A549 treated with AZD9567 at 1 μM for 4 hours (cell line): ENCODE data around the gene LRRC27. TPM values are rescaled to one million over a fixed set of nuclear protein-coding genes. Genes with fewer than 3 reads are reported as not detected.

Source experiments
- total RNA-seq: library from RNA; stranded (reverse); fragments of 200-300 nt; extraction: Qiagen RNA extraction; gene quantifications from 5 replicates; pipeline ENCODE4 v1.2.3, GENCODE V29; 2022; ENCODE audit not compliant: insufficient read depth

Gene LRRC27
- 1.3 to 5.9 TPM (median 5.3 TPM) in 5 replicates for total RNA-seq

DNA sequence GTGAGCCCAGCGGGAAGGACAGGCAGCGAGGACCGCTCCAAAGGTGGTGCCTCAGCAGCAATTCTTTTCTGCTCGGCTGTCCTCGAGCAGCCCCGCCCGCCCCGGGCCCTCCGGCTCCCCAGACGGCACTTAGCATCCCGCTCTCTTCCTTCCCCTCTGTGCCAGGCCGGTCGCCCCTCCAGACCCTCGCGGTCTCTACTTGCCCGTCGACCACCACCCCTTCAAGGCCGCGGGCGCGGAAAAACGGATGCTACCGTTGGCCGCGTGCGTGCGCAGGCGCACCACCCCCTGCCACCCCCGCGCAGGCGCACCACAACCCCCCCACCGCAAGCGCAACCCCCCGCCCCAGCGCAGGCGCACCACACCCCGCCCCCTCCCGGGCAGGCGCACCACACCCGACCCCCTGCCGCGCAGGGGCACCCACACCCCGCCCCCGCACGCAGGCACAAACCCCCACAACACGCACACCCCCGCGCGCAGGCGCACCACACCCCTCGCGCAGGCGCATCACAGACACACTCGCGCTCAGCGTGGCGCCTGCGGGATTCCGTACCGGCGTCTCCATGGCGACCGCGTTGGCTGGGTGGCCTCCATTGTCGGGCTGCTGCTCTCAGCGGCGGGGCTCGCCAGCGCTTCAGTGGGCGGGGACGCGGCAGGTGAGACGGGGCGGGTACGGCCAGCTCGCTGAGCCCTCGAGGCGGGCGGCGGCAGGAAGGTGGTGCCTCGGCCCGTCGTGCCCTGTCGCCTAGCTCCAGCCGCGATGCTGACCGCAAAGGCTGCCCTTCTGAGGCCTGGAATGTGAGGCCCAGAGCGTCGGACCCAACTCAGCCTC lies at the start of gene LRRC27:
Gene LRRC27 (plus strand): TSS at position 593 of the 832 bp plus-strand sequence. CDS start 1,332 bp downstream, outside the sequence.

DNA sequence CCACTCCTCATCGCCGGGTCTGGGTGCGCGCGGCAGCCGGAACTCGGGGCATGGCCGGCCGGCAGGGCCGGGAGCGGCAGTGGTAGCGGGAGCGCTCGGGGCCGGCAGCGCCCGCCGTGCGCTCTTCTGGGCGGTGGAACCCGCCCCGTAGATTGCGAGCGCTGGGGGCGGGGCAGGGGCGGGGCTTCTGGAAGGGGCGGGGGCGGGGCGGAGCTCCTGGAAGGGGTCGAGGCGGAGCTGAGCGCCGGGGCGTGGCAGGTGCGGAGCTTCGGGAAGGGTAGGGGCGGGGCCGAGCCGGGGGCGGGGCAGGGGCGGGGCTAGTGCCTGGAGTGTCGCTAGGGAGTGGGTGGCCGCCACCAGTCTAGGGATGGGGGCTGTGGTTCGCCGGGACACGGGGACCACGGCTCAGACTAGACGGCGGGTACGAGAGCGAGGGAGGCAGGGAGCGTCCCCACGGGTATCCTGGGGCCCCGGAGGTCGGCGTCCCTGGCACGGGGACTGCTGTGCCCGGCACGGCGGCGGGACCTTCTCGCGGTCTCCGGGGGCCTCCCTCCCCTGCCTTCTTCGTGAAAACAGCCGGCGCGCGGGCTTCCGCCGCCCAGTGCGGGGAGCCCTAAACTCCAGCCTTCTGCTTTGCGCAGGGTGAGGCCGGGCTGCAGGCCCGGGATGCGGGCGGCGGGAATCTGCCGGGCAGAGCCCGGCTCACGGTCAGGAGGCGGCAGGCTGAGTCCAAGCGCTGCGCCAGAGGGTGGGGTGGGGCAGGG lies 24.0 kb upstream of the LRRC27 start, which contains the start of gene STK32C:
Gene STK32C (minus strand): TSS at position 128 of the 764 bp plus-strand sequence. CDS start 117 bp downstream, at position 11.

DNA sequence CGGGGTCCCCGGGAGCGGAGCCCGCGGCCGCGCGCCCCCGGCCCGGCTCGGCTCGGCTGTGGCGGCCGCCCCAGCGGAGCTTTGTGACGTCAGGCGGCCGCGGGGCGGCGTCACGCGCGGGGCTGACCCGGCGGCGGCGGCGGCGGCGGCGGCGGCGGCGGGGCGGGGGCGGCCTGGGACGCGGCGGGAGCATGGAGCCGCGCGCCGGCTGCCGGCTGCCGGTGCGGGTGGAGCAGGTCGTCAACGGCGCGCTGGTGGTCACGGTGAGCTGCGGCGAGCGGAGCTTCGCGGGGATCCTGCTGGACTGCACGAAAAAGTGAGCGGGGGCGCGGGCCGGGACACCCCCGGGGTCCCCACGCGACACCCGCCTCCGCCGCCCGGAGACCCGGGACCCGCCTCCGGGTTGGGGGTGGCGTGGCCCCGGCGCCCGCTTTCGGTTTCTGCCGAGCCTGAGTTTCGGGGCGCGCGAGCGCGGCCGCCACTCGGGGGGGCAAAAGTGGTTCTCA lies 65.1 kb downstream of the LRRC27 start, which contains the start of gene PWWP2B:
Gene PWWP2B (plus strand): TSS at position 165 of the 506 bp plus-strand sequence. CDS start 27 bp downstream, at position 192.

Other genes starting within 250 kb of the LRRC27 start
- 16.6 to 22.8 TPM (median 21.1 TPM) in 5 replicates for gene DPYSL4, start 145.2 kb upstream of the LRRC27 start, total RNA-seq
- 31.4 to 50.3 TPM (median 46.9 TPM) in 5 replicates for gene STK32C, start 24.2 kb upstream of the LRRC27 start, total RNA-seq
- 9.6 to 16.0 TPM (median 15.6 TPM) in 5 replicates for gene PWWP2B, start 65.0 kb downstream of the LRRC27 start, total RNA-seq
- gene INPP5A, start 205.6 kb downstream of the LRRC27 start, total RNA-seq, result 11.7 to 14.3 TPM (median 13.5 TPM) in 5 replicates